ENCODE results near the gene AARS1. TPM values are rescaled to one million over a fixed set of nuclear protein-coding genes. Genes with fewer than 3 reads are reported as not detected.
"Not testable (repeated sequence)": the region's sequence is repeated elsewhere in the genome, so short reads cannot be mapped to it uniquely, and the experiment has no call there.

Gene AARS1
- total RNA-seq, 6 experiments from 2014 or later: 82.3 to 99.1 (median 84.9) TPM

DNA sequence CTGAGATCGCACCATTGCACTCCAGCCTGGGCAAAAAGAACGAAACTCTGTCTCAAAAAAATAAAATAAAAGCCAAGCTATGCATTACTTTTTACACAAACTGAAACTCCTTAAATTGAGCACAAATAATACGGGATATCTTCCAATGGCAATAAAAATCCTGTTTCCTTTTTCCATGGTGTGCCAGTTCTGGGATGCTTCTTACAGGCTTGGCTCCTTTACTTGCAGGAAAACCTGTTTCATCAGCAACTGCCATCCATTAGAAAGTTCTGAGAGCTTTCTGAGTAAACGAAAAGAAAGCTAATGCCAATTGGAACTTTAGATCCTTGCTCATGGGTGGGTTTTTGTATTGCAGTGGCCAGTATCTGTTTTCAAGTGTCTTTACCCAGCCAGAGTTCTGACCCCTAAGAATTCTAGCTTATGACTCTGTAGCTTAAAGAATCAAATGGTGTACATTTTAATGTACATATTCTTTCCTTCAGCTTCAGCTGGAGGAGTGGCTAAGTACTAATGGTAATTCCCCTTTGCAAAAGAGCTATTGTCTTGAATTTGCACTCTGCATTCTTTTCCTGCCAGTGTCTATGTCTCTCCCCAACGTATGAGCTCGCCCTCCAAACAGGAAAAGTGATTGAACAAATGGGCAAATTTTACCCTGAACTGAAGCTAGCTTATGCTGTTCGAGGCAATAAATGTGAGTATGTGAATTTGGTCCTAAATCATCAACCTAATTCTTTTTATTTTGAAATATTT lies 35.9 kb upstream of the AARS1 start:
- H3K27ac Mint-ChIP-seq: no peak overlapping the region
- peaks cover 20% of the 10 kb centered on the region for H3K36me3 Mint-ChIP-seq (ENCODE audit: low read depth)

DNA sequence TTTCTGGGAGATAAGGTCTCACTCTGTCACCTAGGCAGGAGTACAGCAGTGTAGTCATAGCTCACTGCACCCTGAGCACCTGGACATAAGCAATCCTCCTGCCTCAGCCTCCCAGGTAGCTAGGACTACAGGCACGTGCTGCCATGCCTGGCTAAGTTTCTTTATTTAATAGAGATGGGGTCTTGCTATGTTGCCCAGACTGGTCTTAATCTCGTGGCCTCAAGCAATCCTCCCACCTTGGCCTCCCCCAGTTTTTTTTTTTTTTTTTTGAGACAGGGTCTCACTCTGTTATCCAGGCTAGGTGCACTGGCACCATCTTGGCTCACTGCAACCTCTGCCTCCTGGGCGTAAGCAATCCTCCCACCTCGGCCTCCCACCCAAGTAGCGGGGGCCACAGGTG lies 30.8 kb upstream of the AARS1 start:
- no peak overlapping the region for H3K27ac Mint-ChIP-seq
- no peaks in the 10 kb centered on the region for H3K27me3 Mint-ChIP-seq (ENCODE audit: insufficient read depth)
- no peak overlapping the region for H3K4me3 Mint-ChIP-seq
- H3K9me3 Mint-ChIP-seq: no peaks in the 10 kb centered on the region
- no peak for DNase-seq
- peaks cover 7% of the 10 kb centered on the region for H3K4me1 Mint-ChIP-seq (ENCODE audit: low read depth)
- TF ChIP-seq, protein P1, sequence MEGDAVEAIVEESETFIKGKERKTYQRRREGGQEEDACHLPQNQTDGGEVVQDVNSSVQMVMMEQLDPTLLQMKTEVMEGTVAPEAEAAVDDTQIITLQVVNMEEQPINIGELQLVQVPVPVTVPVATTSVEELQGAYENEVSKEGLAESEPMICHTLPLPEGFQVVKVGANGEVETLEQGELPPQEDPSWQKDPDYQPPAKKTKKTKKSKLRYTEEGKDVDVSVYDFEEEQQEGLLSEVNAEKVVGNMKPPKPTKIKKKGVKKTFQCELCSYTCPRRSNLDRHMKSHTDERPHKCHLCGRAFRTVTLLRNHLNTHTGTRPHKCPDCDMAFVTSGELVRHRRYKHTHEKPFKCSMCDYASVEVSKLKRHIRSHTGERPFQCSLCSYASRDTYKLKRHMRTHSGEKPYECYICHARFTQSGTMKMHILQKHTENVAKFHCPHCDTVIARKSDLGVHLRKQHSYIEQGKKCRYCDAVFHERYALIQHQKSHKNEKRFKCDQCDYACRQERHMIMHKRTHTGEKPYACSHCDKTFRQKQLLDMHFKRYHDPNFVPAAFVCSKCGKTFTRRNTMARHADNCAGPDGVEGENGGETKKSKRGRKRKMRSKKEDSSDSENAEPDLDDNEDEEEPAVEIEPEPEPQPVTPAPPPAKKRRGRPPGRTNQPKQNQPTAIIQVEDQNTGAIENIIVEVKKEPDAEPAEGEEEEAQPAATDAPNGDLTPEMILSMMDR (IDR thresholded peaks at IDR 0.05): no peak
- peaks cover 17% of the 10 kb centered on the region for H3K36me3 Mint-ChIP-seq (ENCODE audit: low read depth)

More for the DNA sequence above, 35.9 kb upstream of the AARS1 start:
- no peaks in the 10 kb centered on the region for H3K9me3 Mint-ChIP-seq
- peaks cover 7% of the 10 kb centered on the region for H3K4me1 Mint-ChIP-seq (ENCODE audit: low read depth)
- no peak overlapping the region for H3K4me3 Mint-ChIP-seq
- TF ChIP-seq, protein P1 (IDR thresholded peaks at IDR 0.05): no peak
- no peak for DNase-seq
- H3K27me3 Mint-ChIP-seq (ENCODE audit: insufficient read depth): no peaks in the 10 kb centered on the region

DNA sequence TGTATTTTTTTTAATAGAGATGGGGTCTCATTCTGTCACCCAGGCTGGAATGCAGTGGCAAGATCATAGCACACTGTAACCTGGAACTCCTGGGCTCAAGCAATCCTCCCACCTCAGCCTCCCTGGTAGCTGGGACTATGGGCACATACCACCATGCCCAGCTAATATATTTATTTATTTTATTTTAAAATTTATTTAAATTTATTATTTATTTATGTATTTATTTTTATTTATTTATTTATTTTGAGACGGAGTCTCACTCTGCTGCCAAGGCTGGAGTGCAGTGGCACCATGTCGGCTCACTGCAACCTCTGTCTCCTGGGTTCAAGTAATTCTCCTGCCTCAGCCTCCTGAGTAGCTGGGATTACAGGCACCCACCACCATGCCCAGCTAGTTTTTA lies 18.4 kb upstream of the AARS1 start:
- H3K27ac Mint-ChIP-seq; DNase-seq; H3K9me3 Mint-ChIP-seq; H3K27me3 Mint-ChIP-seq (ENCODE audit: insufficient read depth); H3K4me3 Mint-ChIP-seq; H3K36me3 Mint-ChIP-seq (ENCODE audit: low read depth): not testable (repeated sequence)
- peaks cover 11% of the 10 kb centered on the region for H3K4me1 Mint-ChIP-seq (ENCODE audit: low read depth)

DNA sequence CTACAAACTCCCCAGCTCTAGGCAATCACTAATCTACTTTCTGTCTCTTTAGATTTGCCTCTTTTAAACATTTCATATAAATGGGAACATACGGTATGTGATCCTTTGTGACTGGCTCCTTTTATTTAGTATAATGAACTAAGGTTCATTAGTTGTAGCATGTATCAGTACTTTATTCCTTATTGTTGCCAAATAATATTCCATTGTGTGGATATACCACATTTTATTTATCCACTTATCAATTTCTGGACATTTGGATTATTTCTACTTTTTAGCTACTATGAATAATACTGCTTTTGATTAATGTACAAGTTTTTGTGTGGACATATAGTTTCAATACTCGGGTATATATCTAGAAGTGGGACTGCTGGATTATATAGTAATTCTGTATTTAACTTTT lies 17.6 kb upstream of the AARS1 start:
- Mint-ChIP-seq H3K4me3 (no peak overlapping the region), H3K36me3 (ENCODE audit: low read depth) (peaks cover 15% of the 10 kb centered on the region), H3K9me3 (peaks cover 7% of the 10 kb centered on the region), H3K27me3 (ENCODE audit: insufficient read depth) (peaks cover 1% of the 10 kb centered on the region), H3K27ac (no peak overlapping the region), H3K4me1 (ENCODE audit: low read depth) (peaks cover 18% of the 10 kb centered on the region)
- DNase-seq: no peak
- TF ChIP-seq, protein P1 (IDR thresholded peaks at IDR 0.05): no peak

DNA sequence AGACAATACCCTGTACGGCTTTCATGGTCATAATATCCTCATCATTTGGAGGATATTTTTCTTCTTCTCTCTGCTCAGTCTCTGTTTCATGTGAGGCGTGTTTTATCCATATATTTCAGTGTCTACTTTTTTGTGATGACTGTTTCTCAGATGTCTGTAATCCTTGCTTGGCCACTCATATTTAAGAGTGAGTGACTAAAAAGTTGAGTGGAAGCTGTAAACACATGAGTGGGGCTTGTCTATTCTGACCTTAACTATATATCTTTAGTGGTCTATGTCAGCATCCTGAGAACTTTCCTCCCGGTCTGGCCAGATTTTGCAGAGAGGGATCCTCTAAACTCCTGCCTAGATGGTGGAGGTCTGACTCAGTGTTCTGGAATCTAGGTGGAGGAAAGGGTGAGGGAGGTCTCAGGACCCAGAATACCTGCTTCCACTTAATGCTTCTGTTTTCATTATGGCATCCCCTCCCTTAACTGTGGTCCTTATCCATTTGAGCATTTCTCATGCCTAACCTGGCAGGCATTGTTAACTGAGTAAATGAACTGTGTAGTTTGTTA lies 15.7 kb upstream of the AARS1 start:
- DNase-seq: no peak
- peaks cover 24% of the 10 kb centered on the region for H3K9me3 Mint-ChIP-seq
- H3K27me3 Mint-ChIP-seq (ENCODE audit: insufficient read depth): peaks cover 1% of the 10 kb centered on the region; the same call in 1 of the 2 replicates
- peaks cover 23% of the 10 kb centered on the region for H3K4me1 Mint-ChIP-seq (ENCODE audit: low read depth)
- peak overlapping the region; percentile 35 for H3K27ac Mint-ChIP-seq
- peaks cover 34% of the 10 kb centered on the region for H3K36me3 Mint-ChIP-seq (ENCODE audit: low read depth)
- TF ChIP-seq, protein P1 (IDR thresholded peaks at IDR 0.05): no peak
- no peak overlapping the region for H3K4me3 Mint-ChIP-seq

DNA sequence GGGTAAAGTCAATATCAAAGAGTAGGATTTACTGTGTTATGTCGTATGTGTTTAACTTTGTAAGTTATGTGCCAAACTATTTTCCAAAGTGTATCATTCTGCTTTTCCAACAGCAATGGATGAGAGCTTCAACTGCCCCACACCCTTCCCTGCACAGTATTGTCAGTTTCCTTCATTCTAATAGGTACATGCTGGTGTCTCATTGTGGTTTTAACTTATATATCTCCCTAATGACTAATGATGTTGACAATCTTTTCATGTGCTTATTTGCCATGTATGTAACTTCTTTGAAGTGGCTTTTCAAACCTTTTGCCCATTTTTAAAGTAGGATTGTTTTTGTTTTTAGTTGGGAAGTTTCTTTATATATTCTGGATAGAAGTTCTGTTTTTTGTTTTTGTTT lies 13.4 kb upstream of the AARS1 start:
- no peak overlapping the region for H3K4me3 Mint-ChIP-seq
- H3K9me3 Mint-ChIP-seq: peaks cover 24% of the 10 kb centered on the region
- no peak overlapping the region for H3K27ac Mint-ChIP-seq
- TF ChIP-seq, protein P1 (IDR thresholded peaks at IDR 0.05): no peak
- peaks cover 38% of the 10 kb centered on the region for H3K4me1 Mint-ChIP-seq (ENCODE audit: low read depth)
- no peak for DNase-seq
- H3K27me3 Mint-ChIP-seq (ENCODE audit: insufficient read depth): 0 out of 2 replicates have a peak, but pooled peaks cover 3% of the 10 kb centered on the region
- H3K36me3 Mint-ChIP-seq (ENCODE audit: low read depth): peaks cover 35% of the 10 kb centered on the region
